Measurements from ENCODE around the gene TINCR. TPM values are rescaled to one million over a fixed set of nuclear protein-coding genes. Genes with fewer than 3 reads are reported as not detected.

The TINCR gene
- total RNA-seq, 4 donors from 2014 or later: 0.35 to 0.64 (median 0.44) TPM

GRCh38 chr19:5579286-5579685, 11.5 kb upstream of the TINCR start:
- ATAC-seq: no peak

GRCh38 chr19:5578097-5578846, 10.5 kb upstream of the TINCR start:
- no peak overlapping the region for H3K27ac ChIP-seq
- peak; percentile 66 for ATAC-seq
- TF ChIP-seq CTCF (IDR thresholded peaks at IDR 0.05) (peak in 3 of 4 experiments; percentile 84 to 99 (median 91)), EP300 (IDR thresholded peaks at IDR 0.05) (no peak)
- peaks cover 0 to 8% (median 5%) of the 10 kb centered on the region in 3 donors for H3K4me1 ChIP-seq
- H3K27me3 ChIP-seq: no peaks in the 10 kb centered on the region
- no peaks in the 10 kb centered on the region for H3K9me3 ChIP-seq
- peaks cover 0 to 25% of the 10 kb centered on the region in 2 donors for H3K36me3 ChIP-seq
- 9 to 42% methylated on average over 5 to 13 of the region's 28 CpGs for WGBS, 2 donors (ENCODE audit: low coverage in 1 of 2)
- H3K4me3 ChIP-seq: no peak overlapping the region

More at GRCh38 chr19:5579286-5579685, 11.5 kb upstream of the TINCR start:
- H3K9me3 ChIP-seq: no peaks in the 10 kb centered on the region
- H3K4me3 ChIP-seq: no peak overlapping the region
- peaks cover 0 to 8% (median 5%) of the 10 kb centered on the region in 3 donors for H3K4me1 ChIP-seq
- H3K27ac ChIP-seq: no peak overlapping the region
- no peaks in the 10 kb centered on the region for H3K27me3 ChIP-seq
- peaks cover 0 to 32% of the 10 kb centered on the region in 2 donors for H3K36me3 ChIP-seq
- WGBS, 2 donors (ENCODE audit: low coverage in 1 of 2): 100% methylated on average over 1 of the region's 6 CpGs; no CpG with 5 or more reads in 1 of the 2 donors
- TF ChIP-seq POLR2AphosphoS5 (IDR thresholded peaks at IDR 0.05) (no peak), POLR2A (IDR thresholded peaks at IDR 0.05) (no peak), EP300 (IDR thresholded peaks at IDR 0.05) (no peak)

- TF ChIP-seq CTCF (IDR thresholded peaks at IDR 0.05): no peak
- WGBS, 2 donors (ENCODE audit: low coverage in 1 of 2): 76 to 79% methylated on average over 6 of the region's 6 CpGs
- Histone ChIP-seq H3K36me3 (peaks cover 0 to 4% of the 10 kb centered on the region in 2 donors), H3K4me3 (no peak overlapping the region), H3K27me3 (no peaks in the 10 kb centered on the region), H3K4me1 (peaks cover 0 to 8% (median 5%) of the 10 kb centered on the region in 3 donors), H3K27ac (no peak overlapping the region), H3K9me3 (no peaks in the 10 kb centered on the region)
- ATAC-seq: no peak
Observed at GRCh38 chr19:5575590-5575989, 7.8 kb upstream of the TINCR start.

GRCh38 chr19:5572556-5573286, 5.0 kb upstream of the TINCR start:
- Histone ChIP-seq H3K27ac (no peak overlapping the region), H3K9me3 (no peaks in the 10 kb centered on the region), H3K4me1 (peaks cover 0 to 6% (median 0%) of the 10 kb centered on the region in 3 donors), H3K36me3 (no peaks in the 10 kb centered on the region), H3K27me3 (peaks cover 27% of the 10 kb centered on the region), H3K4me3 (no peak overlapping the region)
- 65% methylated on average over 4 of the region's 14 CpGs; no CpG with 5 or more reads in 1 of the 2 donors for WGBS, 2 donors (ENCODE audit: low coverage in 1 of 2)
- TF ChIP-seq EP300 (IDR thresholded peaks at IDR 0.05): no peak
- no peak for TF ChIP-seq CTCF (IDR thresholded peaks at IDR 0.05)
- no peak for TF ChIP-seq POLR2A (IDR thresholded peaks at IDR 0.05)
- TF ChIP-seq POLR2AphosphoS5 (IDR thresholded peaks at IDR 0.05): no peak
- ATAC-seq: no peak

- no peaks in the 10 kb centered on the region for H3K36me3 ChIP-seq
- no peak for ATAC-seq
- TF ChIP-seq POLR2AphosphoS5 (IDR thresholded peaks at IDR 0.05) (no peak), EP300 (IDR thresholded peaks at IDR 0.05) (no peak), CTCF (IDR thresholded peaks at IDR 0.05) (no peak), POLR2A (IDR thresholded peaks at IDR 0.05) (no peak)
- peaks cover 36% of the 10 kb centered on the region for H3K27me3 ChIP-seq
- H3K4me1 ChIP-seq: peaks cover 0 to 10% (median 0%) of the 10 kb centered on the region in 3 donors
- H3K4me3 ChIP-seq: no peak overlapping the region
- no peak overlapping the region for H3K27ac ChIP-seq
- WGBS, 2 donors (ENCODE audit: low coverage in 1 of 2): 97% methylated on average over 3 of the region's 3 CpGs
- no peaks in the 10 kb centered on the region for H3K9me3 ChIP-seq
Observed at GRCh38 chr19:5571777-5572176, 4.0 kb upstream of the TINCR start.

Measured in gastroesophageal sphincter (tissue), 4 donors.